GM18499 (cell line): ENCODE results near the gene RASGEF1B.

Experiments used
- ATAC-seq: cut with Tn5 transposase; IDR thresholded peaks from one replicate; pipeline ENCODE4 v1.9.1; 2021; ENCODE audit warnings: moderate number of reproducible peaks; ENCODE audit not compliant: insufficient read depth, unreplicated experiment

The RASGEF1B gene

DNA sequence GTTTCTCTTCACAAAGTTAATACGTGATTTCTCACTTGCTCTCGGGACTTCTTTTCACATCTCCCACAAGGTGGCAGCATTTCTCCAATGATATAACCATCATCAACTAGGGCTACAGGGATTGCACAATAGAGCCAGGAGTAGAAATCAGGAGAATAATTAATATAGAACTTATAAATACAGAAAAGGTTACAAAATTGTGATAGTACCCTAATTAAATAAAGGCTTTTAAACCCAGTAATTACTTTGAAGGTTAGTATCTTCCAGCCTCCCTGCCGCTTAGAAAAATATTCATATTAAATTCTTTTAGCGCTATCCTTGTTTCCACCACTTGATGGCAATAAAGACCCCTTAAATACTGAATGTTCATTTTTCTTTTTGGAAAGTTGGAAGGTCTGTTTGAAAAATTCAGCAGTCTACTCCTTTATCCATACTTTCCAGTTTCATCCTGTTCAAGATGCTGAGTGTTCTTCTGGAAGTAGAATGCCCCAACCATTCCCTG is 65.8 kb downstream of the RASGEF1B start:
- ATAC-seq, result peak; percentile 84

DNA sequence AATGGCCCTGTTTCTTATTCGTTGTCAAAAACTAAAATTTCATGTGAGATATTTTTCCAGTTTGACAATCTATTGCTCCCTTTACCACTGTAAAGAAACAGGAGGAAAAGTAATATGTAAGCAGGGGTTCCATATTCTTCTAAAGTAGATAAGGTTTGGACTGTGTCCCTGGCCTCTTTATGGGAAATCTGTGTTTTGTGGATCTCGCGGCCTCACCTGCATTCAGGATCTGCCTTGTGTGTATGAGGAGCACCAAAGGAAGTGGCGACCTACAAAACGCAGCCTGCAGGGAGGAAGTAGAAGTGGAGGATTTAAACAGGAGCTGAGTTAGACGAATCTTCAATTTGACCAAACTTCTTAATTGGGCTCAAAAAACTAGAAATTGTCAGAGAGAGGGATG is 67.0 kb downstream of the RASGEF1B start:
- no peak for ATAC-seq

- no peak for ATAC-seq
Measured at GRCh38 chr4:81404294-81404693, 67.4 kb downstream of the RASGEF1B start.

DNA sequence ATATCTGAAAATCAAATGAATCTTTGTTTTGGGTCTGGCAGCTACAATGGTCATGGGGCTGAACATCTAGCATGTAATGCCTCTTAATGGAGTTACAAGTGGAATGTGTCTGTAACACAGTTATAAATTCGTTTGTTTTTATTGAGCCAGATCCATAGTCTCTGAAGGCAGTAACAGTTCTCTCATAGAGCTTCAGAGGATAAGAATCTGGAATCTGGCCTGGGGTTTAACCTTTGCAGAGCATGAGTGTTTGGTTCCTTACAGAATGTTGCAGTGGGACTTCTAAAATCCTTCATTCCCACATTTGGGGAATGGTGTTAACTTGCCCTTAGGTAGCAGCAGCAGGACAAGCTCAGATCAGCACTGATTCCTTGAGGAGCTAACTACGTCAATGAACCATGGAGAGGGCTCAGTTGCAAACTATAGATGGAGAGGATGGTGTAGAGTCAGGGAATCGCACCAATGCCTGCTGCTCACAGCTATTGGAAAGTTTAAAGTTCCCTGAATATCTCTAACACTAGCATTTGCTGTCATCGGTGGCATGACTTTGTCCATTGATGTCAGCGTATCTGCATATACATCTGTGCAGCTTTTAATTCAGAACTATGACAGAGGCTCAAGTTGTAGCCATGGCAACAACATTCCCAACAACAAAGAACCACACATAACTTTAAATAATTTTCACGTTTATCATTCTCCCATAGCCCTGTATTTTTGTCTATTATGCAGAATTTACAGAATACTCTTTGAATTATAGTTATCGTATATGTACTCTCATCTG is 72.2 kb downstream of the RASGEF1B start:
- ATAC-seq, result no peak

DNA sequence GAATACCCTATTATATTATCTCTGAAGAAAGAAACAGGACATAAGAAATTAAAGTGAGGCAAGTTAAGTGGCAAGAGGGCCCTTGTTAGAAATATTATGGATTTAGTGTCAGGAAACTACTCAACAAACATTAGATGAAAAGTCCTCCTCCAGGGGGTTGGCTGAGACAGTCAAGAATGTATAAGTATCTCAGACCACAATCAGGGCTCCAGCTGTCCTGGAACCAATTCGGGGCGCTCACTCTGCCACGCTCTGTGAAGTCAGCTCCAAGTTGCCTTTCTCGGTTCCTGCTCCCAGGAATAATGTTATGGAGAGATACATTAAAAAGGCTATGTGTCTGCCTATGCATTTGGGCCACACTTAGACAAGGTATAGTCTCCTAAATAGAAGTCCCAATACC is 73.3 kb downstream of the RASGEF1B start:
- ATAC-seq, result no peak

DNA sequence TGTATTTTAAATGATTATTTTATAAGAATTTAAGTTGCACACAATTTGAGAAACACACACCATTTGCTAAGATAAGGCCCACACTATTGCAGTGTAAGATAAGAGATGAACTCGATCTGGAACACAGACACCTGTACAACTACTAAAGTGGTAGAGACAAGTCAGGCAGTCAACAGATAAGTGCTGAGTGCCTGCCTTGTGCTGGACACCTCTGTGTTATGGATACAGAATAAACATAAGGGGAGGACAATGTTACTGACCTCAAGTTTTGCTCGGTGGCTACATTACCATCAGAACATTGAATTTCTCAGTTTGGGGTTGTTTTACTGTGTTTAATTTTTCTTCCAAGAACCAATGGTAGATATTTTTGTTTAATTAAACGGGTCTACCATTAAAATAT is 74.1 kb downstream of the RASGEF1B start:
- ATAC-seq, result no peak

DNA sequence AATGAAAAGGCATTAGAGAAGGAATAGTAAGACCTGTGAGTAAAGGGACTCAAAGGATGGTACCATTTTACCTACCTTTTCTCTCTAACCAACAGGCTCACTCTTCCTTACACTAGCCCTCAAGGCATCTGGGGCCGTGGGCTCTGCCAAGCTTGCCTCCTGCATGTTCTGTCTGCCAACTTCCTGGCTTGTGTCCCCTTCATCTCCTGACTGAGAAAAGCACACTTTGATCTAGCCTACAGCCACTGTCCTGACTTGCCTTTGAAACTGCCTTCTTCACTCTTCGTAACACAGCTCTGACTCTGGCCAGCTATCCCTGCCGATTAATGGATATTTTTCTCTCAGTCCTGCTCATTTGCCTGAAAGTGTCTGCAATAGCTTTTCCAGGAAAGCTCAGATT is 76.5 kb downstream of the RASGEF1B start:
- no peak for ATAC-seq

- ATAC-seq, result no peak
Measured at GRCh38 chr4:81392164-81392563, 79.5 kb downstream of the RASGEF1B start.

DNA sequence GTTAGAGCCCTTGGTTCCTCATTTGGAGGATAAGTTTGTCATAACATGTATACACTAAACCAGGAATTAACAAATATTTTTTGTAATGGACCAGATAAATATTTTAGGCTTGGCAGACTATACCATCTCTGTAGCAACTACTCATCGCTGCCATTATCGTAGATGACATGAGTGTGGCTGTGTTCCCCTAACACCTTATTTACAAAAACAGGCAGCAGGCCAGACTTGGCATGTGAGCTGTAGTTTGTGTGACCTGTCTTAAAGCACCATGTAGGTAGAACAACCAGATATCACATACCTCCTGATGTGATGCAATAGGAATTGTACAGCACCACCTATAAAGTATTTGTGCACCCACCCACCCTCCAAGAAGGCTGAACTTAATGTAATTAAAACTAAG is 82.0 kb downstream of the RASGEF1B start:
- no peak for ATAC-seq

- no peak for ATAC-seq
Measured at GRCh38 chr4:81380437-81380836, 91.3 kb downstream of the RASGEF1B start.

- no peak for ATAC-seq
Measured at GRCh38 chr4:81378386-81378785, 93.3 kb downstream of the RASGEF1B start.

DNA sequence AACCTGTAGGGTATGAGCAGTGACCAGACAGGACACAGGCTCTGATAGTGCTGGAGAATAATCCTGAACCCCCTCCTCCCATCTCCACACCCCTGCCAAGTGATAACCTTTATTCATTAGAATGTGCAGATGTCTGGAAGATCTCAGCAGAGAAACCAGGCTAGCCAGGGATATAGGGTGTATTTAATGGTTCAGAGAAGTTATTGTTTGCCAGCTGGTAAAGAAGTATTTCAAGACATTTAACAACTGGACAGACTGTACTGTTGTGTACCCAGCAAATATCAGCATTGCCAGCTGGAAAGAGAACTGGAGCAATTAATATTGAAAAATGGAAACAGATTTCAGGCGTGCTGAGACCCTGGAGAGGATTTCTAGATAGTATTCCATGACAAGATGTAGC is 94.5 kb downstream of the RASGEF1B start:
- no peak for ATAC-seq

GRCh38 chr4:81376720-81377119 is 95.0 kb downstream of the RASGEF1B start:
- no peak for ATAC-seq
